Endothelial cell of umbilical vein (primary cell): ENCODE results near the gene FERMT2.

ENCODE experiments used
- CTCF ChIP-seq, 2 donors: IDR thresholded peaks; 1 replicate in 1 of 2; 2 replicates in 1 of 2; pipeline ENCODE4 v1.5.1; 2011; ENCODE audit warnings: low read length in 2 of 2, mild to moderate bottlenecking in 2 of 2, moderate library complexity in 2 of 2, control low read depth in 1 of 2, inconsistent platforms in 1 of 2, low read depth in 1 of 2; ENCODE audit not compliant: insufficient read depth in 1 of 2; ENCODE audit errors: extremely low read depth in 1 of 2
- EZH2 ChIP-seq: IDR thresholded peaks from 2 replicates; pipeline ENCODE4 v1.6.1; 2012; ENCODE audit warnings: borderline replicate concordance, low read depth, mild to moderate bottlenecking, moderate library complexity, low read length, inconsistent platforms; ENCODE audit not compliant: severe bottlenecking
- FOS ChIP-seq: IDR thresholded peaks from 2 replicates; pipeline ENCODE4 v1.6.1; 2011; ENCODE audit warnings: mild to moderate bottlenecking, low read length, moderate library complexity, borderline replicate concordance; ENCODE audit not compliant: insufficient read depth
- GATA2 ChIP-seq: IDR thresholded peaks from 2 replicates; pipeline ENCODE4 v1.7.0; 2011; ENCODE audit warnings: low read depth, mild to moderate bottlenecking, moderate library complexity, mixed read lengths, low read length; ENCODE audit not compliant: insufficient read length, insufficient read depth
- JUN ChIP-seq: IDR thresholded peaks from 2 replicates; pipeline ENCODE4 v1.6.1; 2011; ENCODE audit warnings: borderline replicate concordance, low read depth; ENCODE audit not compliant: insufficient read length, insufficient read depth
- MYC ChIP-seq: IDR thresholded peaks from one replicate; pipeline ENCODE4 v1.6.1; 2011; ENCODE audit warnings: mild to moderate bottlenecking, low read depth, low read length
- POLR2A ChIP-seq: IDR thresholded peaks from 2 replicates; pipeline ENCODE4 v1.6.1; 2012; ENCODE audit warnings: low read depth, mild to moderate bottlenecking, control low read depth, low read length
- POLR2AphosphoS5 ChIP-seq: IDR thresholded peaks from 2 replicates; pipeline ENCODE4 v1.6.1; 2012; ENCODE audit warnings: low read depth, mild to moderate bottlenecking, control low read depth, low read length, moderate library complexity; ENCODE audit not compliant: insufficient read depth
- TF ChIP-seq, protein P1 (sequence below): IDR thresholded peaks from 2 replicates; pipeline ENCODE4 v1.6.1; 2011; ENCODE audit not compliant: insufficient read depth, insufficient read length

DNA sequence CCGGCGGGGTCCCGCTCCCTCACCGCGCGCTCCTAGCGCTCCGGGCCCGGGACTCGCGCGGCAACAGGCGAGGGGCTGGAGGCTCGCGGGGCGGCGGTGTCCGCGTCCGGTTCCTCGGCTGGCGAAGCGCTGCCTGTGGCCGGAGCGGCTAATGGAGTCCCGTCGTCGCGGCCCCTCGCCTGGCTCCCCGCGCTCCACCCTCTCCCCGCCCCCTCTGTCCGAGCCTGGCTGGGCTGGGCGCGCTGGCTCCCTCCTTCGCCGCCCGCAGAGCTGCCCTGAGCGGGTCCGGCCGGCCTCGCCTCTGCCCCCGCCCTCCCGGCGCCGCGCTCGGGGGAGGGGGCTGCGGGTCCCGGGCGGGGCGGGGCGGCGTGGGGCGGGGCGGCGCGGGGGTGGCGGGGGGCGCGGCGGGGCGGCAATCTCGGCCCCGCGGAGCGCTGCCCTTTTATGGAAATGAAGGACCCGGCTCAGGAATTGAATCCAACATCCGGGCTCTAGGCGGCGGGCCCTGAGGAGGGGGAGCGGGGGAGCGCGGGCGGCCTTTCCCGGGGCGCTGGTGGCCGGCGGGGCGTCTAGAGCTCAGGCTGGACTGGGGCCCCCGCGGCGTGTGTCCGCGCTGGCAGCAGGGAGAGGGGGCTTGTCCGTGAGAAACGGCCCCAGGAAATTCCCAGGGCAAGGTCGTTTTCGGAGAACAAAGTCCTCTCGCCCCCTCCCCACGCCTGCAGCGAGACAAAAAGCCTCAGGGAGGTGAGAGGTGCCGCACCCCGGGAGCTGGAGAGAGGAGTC lies at the start of gene FERMT2:
- TF ChIP-seq, protein P1, sequence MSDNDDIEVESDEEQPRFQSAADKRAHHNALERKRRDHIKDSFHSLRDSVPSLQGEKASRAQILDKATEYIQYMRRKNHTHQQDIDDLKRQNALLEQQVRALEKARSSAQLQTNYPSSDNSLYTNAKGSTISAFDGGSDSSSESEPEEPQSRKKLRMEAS: no peak
- TF ChIP-seq CTCF (IDR thresholded peaks at IDR 0.05; ENCODE audit: extremely low read depth in 1 of 2, insufficient read depth in 1 of 2, low read depth in 1 of 2, low read length in 2 of 2): no peak
- peak; percentile 50 for TF ChIP-seq POLR2A
- no peak for TF ChIP-seq MYC
- no peak for TF ChIP-seq EZH2
- peak; percentile 74 for TF ChIP-seq POLR2AphosphoS5
- no peak for TF ChIP-seq FOS
- TF ChIP-seq GATA2: no peak
- TF ChIP-seq JUN: no peak
